ENCODE measurements around the gene TPO. TPM values are rescaled to one million over a fixed set of nuclear protein-coding genes. Genes with fewer than 3 reads are reported as not detected.
"Not testable (repeated sequence)": the region's sequence is repeated elsewhere in the genome, so short reads cannot be mapped to it uniquely, and the experiment has no call there.

TPO gene
- not detected in 2 replicates for total RNA-seq (2014; rRNA removed; shearing (Covaris generic))

DNA sequence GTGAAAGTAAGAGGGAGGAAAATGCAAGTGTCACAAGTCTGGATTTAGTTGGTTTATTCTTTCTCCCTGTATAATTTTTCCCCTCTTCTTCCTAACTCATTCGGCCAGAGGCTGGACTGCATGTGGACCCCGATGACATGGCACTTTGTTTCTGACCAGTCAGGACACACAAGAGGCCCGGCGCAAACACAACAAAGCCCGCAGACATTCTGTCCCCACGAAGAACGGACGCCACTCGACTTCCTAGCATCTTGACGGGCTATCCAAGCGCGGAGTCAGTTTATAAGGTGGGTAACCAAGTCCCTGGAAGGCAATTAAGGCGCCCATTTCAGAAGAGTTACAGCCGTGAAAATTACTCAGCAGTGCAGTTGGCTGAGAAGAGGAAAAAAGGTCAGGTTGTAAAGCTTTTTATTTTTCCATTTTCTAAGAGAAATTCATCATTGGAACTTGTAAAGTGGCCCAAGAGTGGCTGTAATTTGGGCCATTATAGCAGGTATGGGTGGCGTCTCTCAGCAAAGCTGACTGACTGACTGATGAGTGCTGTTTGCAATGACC lies at the start of gene TPO:
Gene TPO (plus strand): TSS at position 308 of the 555 bp plus-strand sequence. CDS start 946 bp downstream, outside the sequence.
- Histone ChIP-seq H3K4me3 (no peak within 1 kb of the TSS), H3K9me3 (replicated peaks) (0 out of 2 replicates have a peak, but pooled peaks cover 4% of the 10 kb centered on the region), H3K27me3 (replicated peaks) (no peaks in the 10 kb centered on the region), H3K27ac (no peak within 1 kb of the TSS), H3K36me3 (no peaks in the 10 kb centered on the region), H3K4me1 (replicated peaks) (no peaks in the 10 kb centered on the region)
- no peak for DNase-seq (ENCODE audit: low read depth in 1 of 2, low spot score in 2 of 2)

DNA sequence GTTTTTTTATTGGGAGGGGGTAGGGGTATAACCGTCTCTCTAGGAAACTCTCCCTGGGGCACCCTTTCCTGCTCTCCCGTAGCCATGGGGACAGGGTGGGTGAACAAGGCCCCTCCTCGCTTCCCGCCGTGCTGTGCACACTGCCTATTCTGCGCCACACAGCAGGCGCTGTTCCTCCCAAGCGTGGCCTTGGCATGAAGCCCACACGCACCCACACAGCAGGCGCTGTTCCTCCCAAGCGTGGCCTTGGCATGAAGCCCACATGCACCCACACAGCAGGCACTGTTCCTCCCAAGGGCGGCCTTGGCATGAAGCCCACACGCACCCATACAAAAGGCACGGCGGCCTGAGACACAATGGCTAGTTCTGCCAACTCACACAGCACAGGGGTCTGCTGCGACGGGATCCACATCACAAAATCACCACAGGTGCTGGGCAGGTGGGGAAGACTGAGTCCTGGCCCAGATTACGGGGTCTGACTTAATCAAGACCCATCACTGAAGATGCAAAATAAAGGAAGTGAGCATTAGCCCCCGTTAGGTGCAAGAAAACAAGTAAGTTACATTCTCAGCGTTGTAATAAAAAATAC lies 46.6 kb upstream of the TPO start:
- no peak for DNase-seq (ENCODE audit: low read depth in 1 of 2, low spot score in 2 of 2)
- Histone ChIP-seq H3K4me1 (replicated peaks) (no peaks in the 10 kb centered on the region), H3K9me3 (replicated peaks) (no peaks in the 10 kb centered on the region), H3K27ac (no peak overlapping the region), H3K27me3 (replicated peaks) (no peaks in the 10 kb centered on the region), H3K4me3 (no peak overlapping the region), H3K36me3 (no peaks in the 10 kb centered on the region)

DNA sequence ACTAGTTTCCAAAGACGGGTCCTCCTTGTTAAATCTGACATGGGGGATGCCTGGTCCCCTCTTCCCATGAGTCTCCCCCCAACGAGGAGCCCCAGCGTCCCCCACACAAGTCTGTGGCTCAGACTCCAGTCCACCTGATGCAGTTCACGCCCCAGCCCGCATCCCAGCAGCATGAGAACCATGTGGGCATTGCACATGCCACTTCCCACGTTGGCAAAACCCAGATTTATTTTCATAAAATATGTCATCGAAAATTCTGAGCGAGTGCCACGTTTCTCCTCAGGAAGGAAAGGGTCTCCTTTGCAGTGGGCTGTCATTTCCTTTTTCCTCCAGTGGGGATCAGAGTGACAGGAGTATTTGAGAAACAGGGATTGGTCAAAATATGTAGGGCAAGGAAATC lies 45.7 kb upstream of the TPO start:
- Histone ChIP-seq H3K27me3 (replicated peaks) (no peaks in the 10 kb centered on the region), H3K4me3 (no peak overlapping the region), H3K4me1 (replicated peaks) (no peaks in the 10 kb centered on the region), H3K27ac (no peak overlapping the region), H3K36me3 (no peaks in the 10 kb centered on the region), H3K9me3 (replicated peaks) (no peaks in the 10 kb centered on the region)
- no peak for DNase-seq (ENCODE audit: low read depth in 1 of 2, low spot score in 2 of 2)

DNA sequence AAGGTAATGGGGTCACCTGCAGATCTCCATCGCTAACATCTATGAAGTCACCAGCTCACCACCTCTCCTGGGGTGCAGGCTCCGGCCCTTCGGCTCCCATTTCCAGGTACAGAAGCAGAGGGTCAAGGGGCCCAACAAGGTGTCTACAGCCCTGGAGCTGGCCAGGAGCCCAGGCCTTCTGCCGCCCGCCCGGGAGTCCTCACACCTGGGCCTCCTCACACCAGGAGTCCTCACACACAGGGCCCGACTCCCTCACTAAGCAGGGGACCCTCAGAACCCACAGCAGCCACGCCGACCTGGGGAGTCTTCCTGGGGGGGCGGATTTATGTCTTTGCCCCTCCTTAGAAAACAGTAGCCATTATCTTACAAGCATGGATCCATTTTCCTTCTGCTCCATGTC lies 43.4 kb upstream of the TPO start:
- no peaks in the 10 kb centered on the region for H3K27me3 ChIP-seq (replicated peaks)
- H3K36me3 ChIP-seq: no peaks in the 10 kb centered on the region
- H3K4me1 ChIP-seq (replicated peaks): no peaks in the 10 kb centered on the region
- no peak overlapping the region for H3K27ac ChIP-seq
- DNase-seq (ENCODE audit: low read depth in 1 of 2, low spot score in 2 of 2): no peak
- no peak overlapping the region for H3K4me3 ChIP-seq
- no peaks in the 10 kb centered on the region for H3K9me3 ChIP-seq (replicated peaks)

DNA sequence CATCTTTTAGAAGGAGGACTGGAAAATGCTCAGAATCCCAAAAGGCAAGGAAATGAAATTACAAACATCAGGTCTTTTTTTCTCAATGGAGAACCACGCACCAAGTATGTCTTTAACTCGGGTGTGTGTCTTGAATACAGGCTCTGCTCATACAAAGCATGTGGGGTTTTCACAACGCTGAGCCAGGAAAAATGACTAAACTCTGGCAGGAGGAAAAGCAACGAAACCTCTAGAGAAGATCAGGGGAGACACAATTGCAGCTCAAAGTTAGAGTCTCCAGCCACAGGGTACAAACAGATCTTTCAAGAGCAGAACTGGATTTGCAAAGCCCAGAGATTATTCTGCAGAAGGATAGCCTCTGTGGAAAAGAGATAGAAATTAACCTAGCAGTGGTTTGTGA lies 42.8 kb upstream of the TPO start:
- no peaks in the 10 kb centered on the region for H3K36me3 ChIP-seq
- H3K4me1 ChIP-seq (replicated peaks): no peaks in the 10 kb centered on the region
- no peaks in the 10 kb centered on the region for H3K27me3 ChIP-seq (replicated peaks)
- no peak for DNase-seq (ENCODE audit: low read depth in 1 of 2, low spot score in 2 of 2)
- H3K27ac ChIP-seq: no peak overlapping the region
- no peaks in the 10 kb centered on the region for H3K9me3 ChIP-seq (replicated peaks)
- no peak overlapping the region for H3K4me3 ChIP-seq

DNA sequence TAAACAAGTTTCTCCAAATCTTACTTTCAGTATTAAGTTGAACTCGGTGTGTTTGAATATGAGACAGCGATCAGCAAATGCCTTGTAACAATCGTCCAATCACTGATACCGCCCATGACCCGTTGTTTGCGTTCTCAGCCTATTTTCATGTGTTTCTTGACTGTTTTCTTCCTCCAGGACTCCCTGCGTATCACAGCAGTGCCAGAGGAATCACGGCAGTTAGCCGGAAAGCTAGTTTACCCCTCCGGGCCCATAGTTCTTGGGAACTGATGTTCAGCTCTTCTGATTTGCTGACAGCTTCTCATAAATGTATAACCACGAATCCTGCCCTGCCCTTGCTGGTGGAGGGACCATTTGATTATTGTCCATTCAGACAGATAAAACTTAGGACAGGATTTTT lies 42.2 kb upstream of the TPO start:
- Histone ChIP-seq H3K27me3 (replicated peaks) (no peaks in the 10 kb centered on the region), H3K36me3 (no peaks in the 10 kb centered on the region), H3K4me3 (no peak overlapping the region), H3K9me3 (replicated peaks) (no peaks in the 10 kb centered on the region), H3K27ac (no peak overlapping the region), H3K4me1 (replicated peaks) (no peaks in the 10 kb centered on the region)
- no peak for DNase-seq (ENCODE audit: low read depth in 1 of 2, low spot score in 2 of 2)

DNA sequence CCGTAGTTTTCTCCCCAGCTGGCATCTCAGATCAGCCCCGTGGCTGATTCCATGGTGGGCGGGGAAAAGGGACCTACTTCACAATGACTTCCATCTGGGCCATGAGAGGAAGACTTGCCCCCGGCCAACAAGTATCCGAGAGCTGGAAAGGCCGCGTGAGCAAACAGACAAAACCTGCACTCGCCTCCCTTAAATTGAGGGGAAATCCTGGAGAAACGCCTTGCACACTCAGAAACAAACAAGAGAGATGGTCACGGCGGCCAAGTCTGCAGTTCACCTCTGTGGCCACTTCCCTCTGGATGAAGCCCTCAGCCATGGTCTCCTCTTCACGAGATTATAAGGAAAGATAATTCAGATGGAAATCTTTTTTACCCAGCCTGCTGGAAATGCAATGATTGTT lies 39.4 kb upstream of the TPO start:
- no peak overlapping the region for H3K4me3 ChIP-seq
- H3K27me3 ChIP-seq (replicated peaks): no peaks in the 10 kb centered on the region; the same call in 1 of the 2 replicates
- H3K9me3 ChIP-seq (replicated peaks): no peaks in the 10 kb centered on the region
- H3K27ac ChIP-seq: no peak overlapping the region
- DNase-seq (ENCODE audit: low read depth in 1 of 2, low spot score in 2 of 2): no peak
- no peaks in the 10 kb centered on the region for H3K4me1 ChIP-seq (replicated peaks)
- no peaks in the 10 kb centered on the region for H3K36me3 ChIP-seq

DNA sequence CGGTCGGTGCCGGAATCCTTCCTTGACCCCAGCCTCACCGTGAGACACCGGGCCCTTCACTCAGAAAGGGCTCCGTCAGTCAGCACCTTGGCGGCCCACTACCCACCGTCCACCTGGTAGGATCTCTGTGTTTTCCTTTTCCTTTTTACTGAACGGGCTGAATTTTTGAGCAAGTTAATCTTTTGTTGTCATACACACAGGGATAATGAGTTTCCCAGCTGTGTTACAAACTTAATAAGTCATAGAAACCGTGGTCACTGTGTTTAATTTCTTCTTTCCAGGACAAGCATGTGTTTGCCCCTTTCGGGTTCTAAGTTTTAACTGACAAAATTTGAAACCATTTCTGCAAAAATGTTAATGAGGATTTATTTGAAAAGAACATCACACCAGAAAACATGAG lies 39.0 kb upstream of the TPO start:
- H3K27ac ChIP-seq: no peak overlapping the region
- H3K27me3 ChIP-seq (replicated peaks): no peaks in the 10 kb centered on the region; the same call in 1 of the 2 replicates
- H3K4me1 ChIP-seq (replicated peaks): no peaks in the 10 kb centered on the region
- no peaks in the 10 kb centered on the region for H3K9me3 ChIP-seq (replicated peaks)
- DNase-seq (ENCODE audit: low read depth in 1 of 2, low spot score in 2 of 2): no peak
- no peaks in the 10 kb centered on the region for H3K36me3 ChIP-seq
- H3K4me3 ChIP-seq: no peak overlapping the region

DNA sequence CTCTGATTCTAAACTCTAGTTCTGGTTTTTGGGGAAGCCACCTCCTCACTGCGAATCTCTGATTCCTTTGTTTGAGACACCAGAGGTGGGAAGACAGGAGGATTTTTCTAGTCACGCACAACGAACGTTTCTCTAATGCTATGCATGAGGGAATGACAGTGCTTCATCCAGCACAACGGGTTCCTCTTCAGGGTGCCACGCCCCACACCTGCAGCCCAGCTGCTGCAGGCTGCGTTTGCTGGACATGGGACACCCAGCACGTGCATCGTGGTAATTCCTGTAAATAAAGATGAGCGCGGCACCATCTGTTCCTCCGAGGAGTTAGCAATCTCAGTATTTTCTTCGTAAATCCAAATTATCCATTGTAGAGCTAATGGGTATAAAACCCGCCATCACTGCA lies 37.5 kb upstream of the TPO start:
- H3K27me3 ChIP-seq (replicated peaks): no peaks in the 10 kb centered on the region; the same call in 1 of the 2 replicates
- H3K9me3 ChIP-seq (replicated peaks): no peaks in the 10 kb centered on the region
- no peaks in the 10 kb centered on the region for H3K36me3 ChIP-seq
- no peak for DNase-seq (ENCODE audit: low read depth in 1 of 2, low spot score in 2 of 2)
- no peak overlapping the region for H3K4me3 ChIP-seq
- no peak overlapping the region for H3K27ac ChIP-seq
- H3K4me1 ChIP-seq (replicated peaks): no peaks in the 10 kb centered on the region

DNA sequence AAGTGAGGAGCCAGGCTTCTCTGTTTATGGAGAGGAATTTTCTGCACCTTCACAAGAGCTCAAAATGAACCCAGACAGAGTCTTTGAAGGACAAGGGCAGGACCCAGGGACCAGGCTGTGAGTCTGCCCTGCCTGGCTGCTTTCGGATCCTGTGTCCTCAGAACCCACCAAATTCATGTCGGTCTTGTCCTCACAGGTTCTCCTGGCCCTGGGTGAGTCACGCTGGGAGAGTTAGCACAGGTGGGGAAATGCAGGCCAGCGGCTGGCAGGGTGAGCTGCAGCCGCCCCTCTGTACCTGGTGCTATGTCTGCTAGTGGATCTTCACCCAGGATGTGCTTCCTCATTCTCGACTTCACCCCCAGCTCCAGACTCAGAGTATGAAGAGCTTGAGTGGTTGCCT lies 35.8 kb upstream of the TPO start:
- no peaks in the 10 kb centered on the region for H3K4me1 ChIP-seq (replicated peaks)
- no peaks in the 10 kb centered on the region for H3K9me3 ChIP-seq (replicated peaks)
- DNase-seq (ENCODE audit: low read depth in 1 of 2, low spot score in 2 of 2): no peak
- H3K27me3 ChIP-seq (replicated peaks): no peaks in the 10 kb centered on the region; the same call in 1 of the 2 replicates
- no peak overlapping the region for H3K4me3 ChIP-seq
- no peaks in the 10 kb centered on the region for H3K36me3 ChIP-seq
- no peak overlapping the region for H3K27ac ChIP-seq

DNA sequence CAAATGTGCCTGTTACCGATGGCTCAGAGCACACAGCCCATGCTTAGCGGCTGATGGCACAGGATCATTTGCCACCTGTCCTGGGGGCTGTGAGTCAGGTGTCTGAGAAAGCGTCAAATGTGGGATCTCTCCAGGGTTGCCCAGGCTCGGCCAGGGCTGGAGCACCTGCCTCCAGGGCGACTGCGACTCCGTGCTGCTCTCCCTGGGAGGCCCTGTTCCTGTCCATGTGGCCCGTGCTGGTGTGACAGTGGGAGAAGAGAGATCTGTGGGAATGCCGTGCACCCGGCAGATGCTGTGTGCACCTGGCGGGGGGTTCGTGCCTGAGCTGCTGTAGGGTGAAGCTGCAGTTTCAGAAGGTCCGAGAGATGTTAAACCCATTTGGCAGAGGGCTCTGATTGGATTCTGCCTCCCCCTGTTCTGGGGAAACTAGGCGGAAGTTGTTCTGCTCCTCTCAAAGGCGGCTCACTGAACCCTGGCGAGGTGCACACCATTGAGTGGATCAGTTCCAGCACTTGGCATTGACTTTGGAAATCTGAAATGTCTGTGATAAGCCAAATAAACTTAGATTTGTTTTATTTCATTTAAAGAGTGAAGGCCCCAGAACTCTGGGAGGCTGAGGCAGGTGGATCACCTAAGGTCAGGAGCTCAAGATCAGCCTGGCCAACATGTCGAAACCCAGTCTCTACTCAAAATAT lies 34.7 kb upstream of the TPO start:
- no peak for DNase-seq (ENCODE audit: low read depth in 1 of 2, low spot score in 2 of 2)
- no peak overlapping the region for H3K27ac ChIP-seq
- no peaks in the 10 kb centered on the region for H3K36me3 ChIP-seq
- no peaks in the 10 kb centered on the region for H3K4me1 ChIP-seq (replicated peaks)
- no peaks in the 10 kb centered on the region for H3K9me3 ChIP-seq (replicated peaks)
- H3K27me3 ChIP-seq (replicated peaks): no peaks in the 10 kb centered on the region; the same call in 1 of the 2 replicates
- H3K4me3 ChIP-seq: no peak overlapping the region

DNA sequence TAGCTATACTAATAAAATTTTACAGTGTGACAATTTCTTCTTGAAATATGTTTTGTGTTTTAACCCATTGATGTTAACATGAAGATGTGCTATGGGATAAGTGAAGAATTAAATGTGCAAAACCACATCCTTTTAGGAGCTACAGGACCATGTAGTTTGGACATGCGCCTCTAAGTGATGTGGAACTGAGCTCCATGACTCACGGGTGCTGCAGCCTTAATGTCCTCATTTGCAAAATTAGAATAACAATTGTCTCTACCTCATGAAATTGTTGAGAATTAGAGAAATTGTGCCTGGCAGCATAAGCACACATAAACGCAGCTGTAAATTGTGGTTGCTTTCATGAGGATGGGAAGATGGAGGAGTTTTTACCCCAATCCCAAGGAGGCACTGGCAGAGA lies 31.6 kb upstream of the TPO start:
- Histone ChIP-seq H3K9me3 (replicated peaks) (no peaks in the 10 kb centered on the region), H3K4me1 (replicated peaks) (no peaks in the 10 kb centered on the region), H3K36me3 (no peaks in the 10 kb centered on the region), H3K27ac (no peak overlapping the region), H3K4me3 (no peak overlapping the region), H3K27me3 (replicated peaks) (no peaks in the 10 kb centered on the region; the same call in 1 of the 2 replicates)
- no peak for DNase-seq (ENCODE audit: low read depth in 1 of 2, low spot score in 2 of 2)

DNA sequence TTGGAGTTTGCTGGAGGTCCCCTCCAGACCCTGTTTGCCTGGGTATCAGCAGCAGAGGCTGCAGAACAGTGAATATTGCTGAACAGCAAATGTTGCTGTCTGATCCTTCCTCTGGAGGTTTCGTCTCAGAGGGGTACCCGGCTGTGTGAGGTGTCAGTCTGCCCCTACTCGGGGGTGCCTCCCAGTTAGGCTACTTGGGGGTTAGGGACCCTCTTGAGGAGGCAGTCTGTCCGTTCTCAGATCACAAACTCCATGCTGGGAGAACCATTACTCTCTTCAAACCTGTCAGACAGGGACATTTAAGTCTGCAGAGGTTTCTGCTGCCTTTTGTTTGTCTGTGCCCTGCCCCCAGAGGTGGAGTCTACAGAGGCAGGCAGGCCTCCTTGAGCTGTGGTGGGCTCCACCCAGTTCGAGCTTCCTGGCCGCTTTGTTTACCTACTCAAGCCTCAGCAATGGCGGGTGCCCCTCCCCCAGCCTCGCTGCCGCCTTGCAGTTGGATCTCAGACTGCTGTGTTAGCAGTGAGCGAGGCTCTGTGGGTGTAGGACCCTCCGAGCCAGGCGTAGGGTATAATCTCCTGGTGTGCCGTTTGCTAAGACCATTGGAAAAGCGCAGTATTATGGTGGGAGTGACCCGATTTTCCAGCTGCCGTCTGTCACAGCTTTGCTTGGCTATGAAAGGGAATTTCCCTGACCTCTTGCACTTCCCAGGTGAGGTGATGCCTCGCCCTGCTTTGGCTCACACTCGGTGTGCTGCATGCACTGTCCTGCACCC lies 25.1 kb upstream of the TPO start:
- not testable (repeated sequence) for H3K27ac ChIP-seq; H3K36me3 ChIP-seq; H3K27me3 ChIP-seq (replicated peaks); H3K4me1 ChIP-seq (replicated peaks); DNase-seq (ENCODE audit: low read depth in 1 of 2, low spot score in 2 of 2); H3K9me3 ChIP-seq (replicated peaks); H3K4me3 ChIP-seq

DNA sequence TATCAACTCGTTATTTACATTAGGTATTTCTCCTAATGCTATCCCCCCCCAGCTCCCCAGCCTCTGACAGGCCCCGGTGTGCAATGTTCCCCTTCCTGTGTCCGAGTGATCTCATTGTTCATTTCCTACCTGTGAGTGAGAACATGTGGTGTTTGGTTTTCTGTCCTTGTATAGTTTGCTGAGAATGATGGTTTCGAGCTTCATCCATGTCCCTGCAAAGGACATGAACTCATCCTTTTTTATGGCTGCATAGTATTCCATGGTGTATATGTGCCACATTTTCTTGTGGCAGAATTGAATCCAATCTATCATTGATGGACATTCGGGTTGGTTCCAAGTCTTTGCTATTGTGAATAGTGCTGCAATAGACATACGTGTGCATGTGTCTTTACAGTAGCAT lies 23.1 kb upstream of the TPO start:
- not testable (repeated sequence) for H3K27ac ChIP-seq; H3K27me3 ChIP-seq (replicated peaks); DNase-seq (ENCODE audit: low read depth in 1 of 2, low spot score in 2 of 2)

More for the DNA sequence above, 23.1 kb upstream of the TPO start:
- H3K4me3 ChIP-seq; H3K36me3 ChIP-seq; H3K4me1 ChIP-seq (replicated peaks); H3K9me3 ChIP-seq (replicated peaks): not testable (repeated sequence)

Data from SJSA1 (cell line).